Activated naive CD8-positive, alpha-beta T cell (primary cell): ENCODE data around the gene RNF225.
"Not testable (repeated sequence)": the region's sequence is repeated elsewhere in the genome, so short reads cannot be mapped to it uniquely, and the experiment has no call there.

ENCODE experiments used
- H3K27ac Mint-ChIP-seq: one replicate; pipeline ENCODE4 v1.8.0; 2021; ENCODE audit warnings: mixed read lengths
- H3K27me3 Mint-ChIP-seq: one replicate; pipeline ENCODE4 v1.8.0; 2021; ENCODE audit warnings: mixed read lengths
- H3K36me3 Mint-ChIP-seq: one replicate; pipeline ENCODE4 v1.8.0; 2021; ENCODE audit warnings: mixed read lengths
- H3K4me1 Mint-ChIP-seq: one replicate; pipeline ENCODE4 v1.8.0; 2021; ENCODE audit warnings: low read depth, mixed read lengths
- H3K4me3 Mint-ChIP-seq: one replicate; pipeline ENCODE4 v1.8.0; 2021; ENCODE audit warnings: mild to moderate bottlenecking, mixed read lengths
- H3K9me3 Mint-ChIP-seq: one replicate; pipeline ENCODE4 v1.8.0; 2021; ENCODE audit warnings: low read depth, mixed read lengths

Gene RNF225

DNA sequence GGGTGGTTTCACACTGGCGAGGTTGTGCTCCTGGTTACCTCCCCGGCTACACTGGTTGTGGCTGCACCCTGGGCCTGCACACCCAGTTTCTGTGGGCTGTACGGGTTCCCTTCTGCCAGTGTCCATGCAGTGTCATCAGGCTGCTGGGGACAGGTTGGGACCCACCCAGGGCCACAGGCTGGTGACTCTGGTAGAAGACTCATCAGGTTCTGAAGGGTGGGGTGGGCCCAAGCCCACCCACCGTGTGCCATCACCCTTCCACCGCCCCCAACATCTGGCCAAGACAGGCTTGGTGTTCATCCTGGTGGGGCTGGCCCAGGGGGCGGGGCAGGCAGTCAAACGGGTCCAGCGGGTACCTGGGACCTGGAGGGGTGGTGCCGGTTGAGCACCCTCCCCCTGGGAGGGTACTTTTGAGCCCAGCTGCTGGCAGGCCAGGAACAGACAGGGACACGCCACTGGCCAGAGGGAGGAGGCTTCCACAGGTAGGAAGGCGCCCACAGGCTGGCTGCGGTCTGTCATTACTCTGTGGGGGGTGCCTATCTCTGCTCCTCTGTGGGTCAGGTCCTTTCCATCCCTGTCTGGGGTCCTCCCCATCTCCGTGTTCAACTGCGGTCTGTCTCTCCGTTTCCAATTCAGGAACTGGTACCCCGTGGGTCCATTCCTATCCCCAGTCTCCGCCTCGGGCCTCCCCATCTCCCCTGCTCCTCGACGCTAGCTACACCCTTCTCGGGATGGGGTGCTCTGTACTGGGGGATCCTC is at the start of gene RNF225:
TSS of gene RNF225 (plus strand) at position 437 of the 759 bp plus-strand sequence. CDS start 434 bp downstream, outside the sequence.
- H3K36me3 Mint-ChIP-seq, result peaks cover 12% of the 10 kb centered on the region
- peaks cover 26% of the 10 kb centered on the region for H3K4me1 Mint-ChIP-seq
- no peak within 1 kb of the TSS for H3K27ac Mint-ChIP-seq
- no peaks in the 10 kb centered on the region for H3K27me3 Mint-ChIP-seq
- H3K9me3 Mint-ChIP-seq, result no peaks in the 10 kb centered on the region
- H3K4me3 Mint-ChIP-seq, result no peak within 1 kb of the TSS

DNA sequence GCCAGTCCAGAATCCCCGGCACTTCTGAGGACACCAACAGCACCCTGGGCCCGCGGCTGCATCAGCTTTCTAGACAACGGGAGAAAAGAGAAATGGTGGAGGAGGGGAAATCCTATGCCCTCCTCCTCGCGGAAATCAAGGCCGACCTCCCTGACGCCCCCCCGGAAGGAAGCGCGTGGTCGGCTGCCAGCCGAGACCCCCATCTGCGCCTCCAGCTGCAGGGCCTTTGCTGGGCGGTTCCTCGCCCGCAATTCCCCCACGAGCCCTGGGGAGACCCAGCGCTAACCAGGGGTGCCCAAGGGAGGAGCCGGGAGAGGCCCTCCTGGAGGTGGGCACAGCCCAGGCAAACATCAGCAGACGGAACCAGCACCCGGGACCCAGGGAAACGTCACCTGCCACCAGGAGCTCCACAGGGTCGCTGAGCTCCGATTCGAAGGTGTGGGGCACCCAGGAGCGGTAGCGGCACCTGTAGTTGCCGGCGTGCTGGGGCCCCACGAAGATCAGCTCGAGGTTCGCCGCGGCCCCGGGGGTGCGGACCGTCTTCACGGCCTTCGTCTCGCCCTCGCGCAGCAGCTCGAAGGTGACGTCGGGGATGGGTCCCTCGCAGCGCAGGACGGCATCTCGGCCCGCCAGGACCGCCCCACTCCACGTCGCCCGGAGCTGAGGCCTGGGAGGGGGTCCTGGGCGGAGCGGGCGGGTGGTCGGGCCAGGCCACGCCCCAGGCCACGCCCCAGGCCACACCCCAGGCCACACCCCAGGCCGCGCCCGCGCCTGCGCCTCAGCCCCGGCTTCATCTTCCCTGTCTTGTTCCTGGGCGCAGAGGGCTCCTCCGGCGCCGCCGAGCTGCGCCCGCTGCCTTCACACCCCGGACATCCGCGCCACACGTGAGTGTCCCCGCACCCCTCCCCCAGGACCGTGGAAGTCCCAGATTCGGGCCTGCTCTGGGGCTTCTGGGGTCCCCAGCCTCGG is 48.2 kb upstream of the RNF225 start:
- Mint-ChIP-seq H3K9me3 (no peaks in the 10 kb centered on the region), H3K4me1 (peaks cover 32% of the 10 kb centered on the region), H3K4me3 (peak overlapping the region; percentile 96), H3K36me3 (peaks cover 4% of the 10 kb centered on the region), H3K27ac (peak overlapping the region; percentile 88), H3K27me3 (no peaks in the 10 kb centered on the region)

DNA sequence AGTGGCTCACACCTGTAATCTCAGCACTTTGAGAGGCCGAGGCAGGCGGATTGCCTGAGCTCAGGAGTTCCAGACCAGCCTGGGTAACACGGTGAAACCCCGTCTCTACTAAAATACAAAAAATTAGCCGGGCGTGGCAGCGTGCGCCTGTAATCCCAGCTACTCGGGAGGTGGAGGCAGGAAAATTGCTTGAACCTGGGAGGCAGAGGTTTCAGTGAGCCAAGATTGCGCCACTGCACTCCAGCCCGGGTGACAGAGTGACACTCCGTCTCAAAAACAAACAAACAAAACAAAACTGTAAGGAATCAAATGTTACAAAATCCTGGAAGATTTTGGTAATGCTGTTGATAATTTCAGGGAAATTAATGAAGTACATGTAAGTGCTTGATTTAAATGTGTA is 47.4 kb upstream of the RNF225 start:
- not testable (repeated sequence) for H3K27me3 Mint-ChIP-seq, H3K27ac Mint-ChIP-seq, H3K9me3 Mint-ChIP-seq, H3K36me3 Mint-ChIP-seq
- H3K4me3 Mint-ChIP-seq, result peak overlapping the region; percentile 96
- peaks cover 32% of the 10 kb centered on the region for H3K4me1 Mint-ChIP-seq

DNA sequence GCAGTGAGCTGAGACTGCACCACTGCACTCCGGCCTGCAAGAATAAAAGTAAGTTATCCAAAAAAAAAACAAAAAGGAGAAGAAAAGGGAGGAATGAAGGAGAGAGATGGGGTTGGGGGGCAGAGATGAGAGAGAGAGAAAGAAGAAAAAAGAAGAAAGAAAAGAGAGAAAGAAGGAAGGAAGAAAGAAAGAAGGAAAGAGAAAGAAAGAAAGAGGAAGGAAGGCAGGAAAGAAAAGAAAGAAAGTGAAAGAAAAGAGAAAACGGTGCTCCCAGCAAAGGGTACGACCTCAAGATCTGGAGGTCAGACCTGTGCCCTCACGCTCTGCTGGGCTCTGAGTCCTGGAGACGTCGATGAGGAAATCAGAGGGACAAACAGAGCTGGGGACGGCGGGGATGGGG is 45.9 kb upstream of the RNF225 start:
- no peak overlapping the region for H3K27ac Mint-ChIP-seq
- peaks cover 32% of the 10 kb centered on the region for H3K4me1 Mint-ChIP-seq
- no peaks in the 10 kb centered on the region for H3K9me3 Mint-ChIP-seq
- no peaks in the 10 kb centered on the region for H3K27me3 Mint-ChIP-seq
- peaks cover 4% of the 10 kb centered on the region for H3K36me3 Mint-ChIP-seq
- H3K4me3 Mint-ChIP-seq, result peak overlapping the region; percentile 51

DNA sequence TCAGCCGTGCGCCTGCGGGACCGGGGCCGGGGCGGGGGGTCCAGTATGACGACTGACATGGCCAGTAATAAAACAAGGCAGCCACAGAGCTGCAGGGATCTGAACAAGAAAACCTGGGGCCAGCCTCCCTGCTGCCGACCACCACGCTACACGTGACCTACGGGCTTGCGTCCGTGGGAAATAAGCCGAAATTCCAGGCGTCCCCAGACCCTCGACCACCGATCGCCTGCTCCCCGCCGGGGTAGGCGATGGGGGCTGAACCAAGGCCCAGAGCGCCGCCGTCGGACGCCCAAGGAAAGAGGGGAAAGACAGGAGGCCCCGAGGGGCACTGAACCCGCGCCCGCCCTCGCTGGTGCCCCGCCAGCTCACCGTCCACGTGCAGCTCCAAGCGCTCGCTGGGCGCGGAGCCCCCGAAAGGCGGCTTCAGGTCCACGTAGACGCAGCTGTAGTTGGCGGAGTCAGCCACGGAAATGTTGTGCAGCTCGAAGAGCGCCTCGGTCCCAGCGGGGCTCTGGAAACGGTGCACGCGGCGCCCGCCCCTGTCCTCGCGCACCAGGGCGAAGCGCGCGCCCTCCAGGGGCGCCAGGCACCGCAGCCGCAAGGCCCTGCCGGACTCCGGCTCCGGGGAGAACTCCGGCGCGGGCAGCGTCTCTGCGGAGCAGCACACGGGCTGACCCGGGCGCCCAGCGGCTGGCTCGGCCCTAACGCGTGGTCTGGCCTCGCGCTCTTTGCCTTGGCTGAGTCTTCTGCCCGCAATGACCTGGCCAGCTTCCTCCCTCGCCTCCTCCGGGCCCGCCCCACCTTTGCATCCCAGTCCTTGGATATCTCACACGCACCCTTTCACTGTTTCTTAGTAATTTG is 45.2 kb upstream of the RNF225 start:
- Mint-ChIP-seq H3K9me3 (no peaks in the 10 kb centered on the region), H3K4me3 (no peak overlapping the region), H3K27me3 (no peaks in the 10 kb centered on the region), H3K27ac (no peak overlapping the region), H3K4me1 (peaks cover 33% of the 10 kb centered on the region), H3K36me3 (peaks cover 4% of the 10 kb centered on the region)

DNA sequence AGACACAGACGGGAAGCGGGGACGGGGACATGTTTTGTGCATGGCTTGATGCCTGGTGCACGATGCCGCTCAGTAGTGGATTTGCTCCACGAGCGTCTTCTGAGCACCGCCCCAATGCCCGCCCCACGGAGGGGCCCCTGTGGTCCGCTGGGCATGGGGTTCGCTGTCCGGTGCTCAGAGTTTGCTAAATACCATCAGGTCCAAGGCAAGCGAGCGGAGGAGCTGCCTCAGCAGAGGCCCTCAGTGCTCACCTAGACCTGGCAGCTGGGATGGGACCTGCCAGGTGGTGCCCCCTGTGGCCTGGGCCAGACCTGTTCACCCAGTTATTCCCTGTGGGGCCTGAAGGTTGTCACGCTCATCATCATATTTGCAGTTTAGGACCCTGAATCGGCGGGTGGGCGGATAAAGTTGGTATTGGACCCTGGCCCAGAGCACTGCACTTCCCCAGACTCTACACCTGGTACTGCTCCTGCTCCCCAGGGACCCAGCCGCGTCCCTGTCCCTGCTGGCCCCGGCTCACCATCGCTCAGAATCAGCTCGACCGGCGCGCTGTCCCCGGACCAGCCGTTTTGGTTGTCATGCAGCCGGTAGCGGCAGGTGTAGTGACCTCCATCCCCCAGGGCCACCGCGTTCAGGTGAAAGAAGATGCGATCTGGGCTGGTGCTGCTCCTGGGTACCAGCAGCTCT is 44.4 kb upstream of the RNF225 start:
- no peak overlapping the region for H3K27ac Mint-ChIP-seq

DNA sequence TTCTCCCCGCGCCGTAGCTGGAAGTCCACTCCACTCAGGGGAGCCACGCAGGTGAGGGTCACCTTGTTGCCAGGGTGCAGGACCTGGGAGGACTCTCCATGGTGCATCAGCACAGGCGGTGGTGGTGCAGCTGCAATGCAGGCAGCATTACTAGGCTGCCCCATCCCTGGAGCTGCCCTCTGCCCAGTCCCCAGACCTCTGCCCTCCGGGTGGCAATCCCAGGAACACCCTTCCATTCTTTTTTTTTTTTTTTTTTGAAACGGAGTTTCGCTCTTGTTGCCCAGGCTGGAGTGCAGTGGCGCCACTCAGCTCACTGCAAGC is 43.9 kb upstream of the RNF225 start:
- Mint-ChIP-seq H3K4me3 (no peak overlapping the region), H3K27me3 (no peaks in the 10 kb centered on the region), H3K36me3 (peaks cover 4% of the 10 kb centered on the region), H3K27ac (no peak overlapping the region), H3K9me3 (no peaks in the 10 kb centered on the region), H3K4me1 (peaks cover 33% of the 10 kb centered on the region)

More for the DNA sequence above, 44.4 kb upstream of the RNF225 start:
- H3K4me3 Mint-ChIP-seq, result no peak overlapping the region
- H3K4me1 Mint-ChIP-seq, result peaks cover 33% of the 10 kb centered on the region
- no peaks in the 10 kb centered on the region for H3K27me3 Mint-ChIP-seq
- peaks cover 4% of the 10 kb centered on the region for H3K36me3 Mint-ChIP-seq
- no peaks in the 10 kb centered on the region for H3K9me3 Mint-ChIP-seq

DNA sequence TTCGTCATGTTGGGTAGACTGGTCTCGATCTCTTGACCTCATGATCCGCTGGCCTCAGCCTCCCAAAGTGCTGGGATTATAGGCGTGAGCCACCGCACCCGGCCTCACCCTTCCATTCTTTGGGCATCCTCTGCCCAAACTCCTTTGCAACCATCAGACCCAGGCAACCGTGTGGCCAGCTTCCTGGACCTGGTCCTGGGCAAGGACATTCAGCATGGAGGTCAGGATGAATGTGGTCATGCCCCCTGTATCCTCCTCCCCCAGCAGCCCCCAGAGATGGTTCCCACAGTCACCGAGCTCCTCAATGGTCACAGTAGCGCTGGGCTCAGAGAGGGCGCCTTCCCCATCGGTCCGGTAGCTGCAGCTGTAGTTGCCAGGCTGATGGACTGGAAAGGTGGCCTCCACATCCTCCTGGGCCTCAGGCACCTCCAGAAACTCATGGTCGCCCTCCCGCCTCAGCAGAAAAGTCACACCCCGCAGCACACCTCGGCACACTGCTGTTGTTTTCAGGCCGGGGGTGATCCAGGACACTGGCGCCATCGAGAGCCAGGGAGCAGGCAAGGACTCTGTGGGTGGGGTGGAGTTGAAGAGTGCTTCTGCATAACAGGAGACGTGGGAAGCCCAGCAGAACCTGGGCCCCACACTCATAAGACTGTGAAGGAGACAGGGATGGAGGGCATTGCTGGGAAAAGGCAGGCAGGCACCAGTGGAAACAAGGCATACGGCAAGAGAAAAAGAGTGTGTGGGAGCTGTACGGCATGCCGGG is 43.3 kb upstream of the RNF225 start:
- Mint-ChIP-seq H3K27ac (no peak overlapping the region), H3K36me3 (peaks cover 4% of the 10 kb centered on the region), H3K4me1 (peaks cover 30% of the 10 kb centered on the region), H3K4me3 (no peak overlapping the region), H3K27me3 (no peaks in the 10 kb centered on the region), H3K9me3 (no peaks in the 10 kb centered on the region)

DNA sequence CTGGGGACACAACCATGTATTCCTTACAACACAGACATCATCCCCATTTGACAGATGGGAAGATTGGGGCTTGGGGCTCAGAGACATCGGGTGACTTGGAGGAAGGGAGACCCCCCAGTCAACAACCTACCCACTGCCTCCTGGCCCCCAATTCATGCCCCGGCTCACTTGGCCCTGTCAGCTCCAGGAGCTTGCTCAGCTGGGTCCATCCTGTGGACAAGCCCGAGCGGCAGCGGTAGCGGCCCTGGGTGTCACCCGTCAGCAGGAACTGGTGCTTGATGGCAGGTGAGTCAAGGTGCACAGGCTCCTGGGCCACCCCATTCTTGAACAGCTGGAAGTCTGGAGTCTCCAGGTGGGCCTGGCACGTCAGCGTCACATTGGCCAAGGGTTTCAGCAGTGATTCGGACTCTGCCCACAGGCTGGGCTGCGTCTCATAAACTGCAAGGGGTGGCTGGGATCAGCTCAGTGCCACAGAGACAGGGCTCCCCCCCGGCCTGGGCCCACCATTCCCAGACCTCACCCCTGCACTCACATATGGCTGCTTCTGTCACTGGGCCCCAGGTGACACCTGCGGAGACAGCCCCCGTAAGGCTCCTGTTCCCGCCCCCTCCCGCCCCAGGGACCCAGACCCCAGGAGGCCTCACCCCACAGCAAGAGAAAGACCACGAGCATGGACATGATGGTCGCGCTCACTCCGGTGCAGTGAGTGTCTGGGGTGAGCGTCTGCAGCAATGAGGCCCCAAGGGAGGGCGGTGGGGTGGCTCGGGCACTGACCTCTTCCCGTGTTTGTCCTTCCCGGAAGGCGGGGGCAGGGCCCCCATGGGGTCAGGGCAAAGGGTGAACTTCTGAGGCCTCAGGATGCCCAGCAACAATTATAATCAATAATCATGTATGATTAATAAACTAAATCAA is 42.4 kb upstream of the RNF225 start, which contains the start of gene A1BG:
TSS of gene A1BG (minus strand) at position 733 of the 912 bp plus-strand sequence. CDS start at position 678, 55 bp downstream.
- Mint-ChIP-seq H3K4me3 (no peak within 1 kb of the TSS), H3K27ac (no peak within 1 kb of the TSS), H3K4me1 (peaks cover 30% of the 10 kb centered on the region), H3K27me3 (no peaks in the 10 kb centered on the region), H3K9me3 (no peaks in the 10 kb centered on the region), H3K36me3 (peaks cover 4% of the 10 kb centered on the region)

DNA sequence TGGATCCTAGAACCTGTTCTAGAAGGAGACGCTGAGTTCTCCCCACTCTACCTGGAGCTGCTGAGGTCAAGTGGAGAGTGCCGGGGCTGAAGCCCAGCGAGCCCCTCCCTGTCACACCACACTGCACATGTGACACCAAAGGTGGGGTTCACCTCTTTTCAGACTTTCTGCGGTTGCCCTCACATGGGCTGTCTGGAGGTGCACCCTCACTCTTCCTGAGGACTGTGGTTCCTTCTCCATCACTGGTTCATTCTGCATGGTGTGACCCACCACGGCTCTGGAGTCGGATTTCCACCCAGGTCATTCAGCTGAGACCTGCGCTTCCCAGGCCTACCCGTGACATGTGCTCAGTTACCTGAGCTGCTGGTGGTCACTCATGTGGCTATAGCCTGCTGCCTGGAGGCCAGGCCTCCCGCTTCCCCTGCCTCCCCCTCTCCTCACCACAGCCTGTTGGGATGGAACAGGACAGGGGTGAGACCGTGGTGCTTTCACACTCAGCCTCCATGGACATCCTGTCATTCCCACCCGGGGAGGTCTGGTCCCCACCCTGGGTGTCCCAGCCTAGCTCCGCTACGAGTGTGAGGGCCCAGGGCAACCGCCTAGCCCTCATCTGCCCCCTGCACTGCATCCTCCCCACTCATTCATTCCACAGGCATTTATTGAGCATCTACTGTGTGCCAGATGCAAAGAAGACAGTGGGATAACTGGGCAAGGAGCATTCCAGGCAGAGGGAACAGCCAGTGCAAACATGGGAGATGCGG is 41.6 kb upstream of the RNF225 start:
- H3K27ac Mint-ChIP-seq, result no peak overlapping the region
- peaks cover 24% of the 10 kb centered on the region for H3K4me1 Mint-ChIP-seq
- H3K36me3 Mint-ChIP-seq, result peaks cover 4% of the 10 kb centered on the region
- no peaks in the 10 kb centered on the region for H3K27me3 Mint-ChIP-seq
- H3K4me3 Mint-ChIP-seq, result no peak overlapping the region
- H3K9me3 Mint-ChIP-seq, result no peaks in the 10 kb centered on the region

DNA sequence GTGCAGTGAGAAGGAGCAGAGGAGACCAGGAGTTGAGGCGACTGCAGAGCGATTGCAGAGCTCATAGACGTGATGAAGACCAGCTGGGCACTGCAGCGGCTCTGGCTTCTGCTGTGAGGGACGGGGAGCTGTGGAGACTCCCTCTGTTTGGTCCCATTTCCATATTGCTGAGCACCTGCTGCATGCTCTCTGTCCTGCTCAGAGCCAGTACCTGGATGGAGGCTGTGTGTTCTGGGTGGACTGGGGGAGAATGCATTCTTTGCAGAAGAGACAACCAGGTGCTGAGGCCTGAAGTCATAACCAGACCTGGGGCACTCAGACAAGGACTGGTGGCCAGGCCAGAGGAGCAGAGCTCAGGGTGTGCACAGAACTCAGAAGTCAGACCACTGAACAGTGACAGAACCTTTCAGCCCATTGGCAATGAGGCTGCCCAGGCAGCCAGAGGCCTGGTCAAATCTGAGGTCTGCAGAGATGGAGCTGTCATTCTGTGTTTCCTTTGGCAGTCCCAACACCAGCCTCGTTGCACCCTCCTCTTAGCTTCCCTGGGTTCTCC is 40.9 kb upstream of the RNF225 start:
- H3K4me3 Mint-ChIP-seq, result no peak overlapping the region
- H3K27ac Mint-ChIP-seq, result no peak overlapping the region
- peaks cover 2% of the 10 kb centered on the region for H3K36me3 Mint-ChIP-seq
- H3K27me3 Mint-ChIP-seq, result no peaks in the 10 kb centered on the region
- no peaks in the 10 kb centered on the region for H3K9me3 Mint-ChIP-seq
- peaks cover 22% of the 10 kb centered on the region for H3K4me1 Mint-ChIP-seq

DNA sequence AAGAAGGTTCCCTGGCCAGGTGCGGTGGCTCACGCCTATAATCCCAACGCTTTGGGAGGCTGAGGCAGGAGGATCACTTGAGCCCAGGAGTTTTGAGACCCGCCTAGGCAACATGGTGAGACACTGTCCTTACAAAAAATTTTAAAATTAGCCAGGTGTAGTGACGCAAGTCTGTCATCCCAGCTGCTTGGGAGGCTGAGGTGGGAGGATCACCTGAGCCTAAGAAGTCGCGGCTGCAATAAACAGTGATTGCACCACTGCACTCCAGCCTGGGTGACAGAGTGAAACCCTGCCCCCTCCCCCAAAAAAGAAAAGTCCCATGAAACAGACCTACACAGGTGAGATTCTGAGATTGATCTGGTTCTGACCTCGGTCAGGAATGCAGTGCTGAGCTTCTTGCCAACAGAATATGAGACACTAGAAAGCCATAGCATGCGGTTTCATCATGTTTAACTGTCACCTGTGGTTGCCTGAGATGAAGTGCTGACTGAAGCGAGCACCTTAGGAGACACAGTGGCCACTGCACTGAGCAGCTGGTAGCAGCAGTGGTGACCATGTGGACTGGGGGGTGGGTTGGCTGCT is 40.1 kb upstream of the RNF225 start:
- H3K27me3 Mint-ChIP-seq, result no peaks in the 10 kb centered on the region
- H3K4me1 Mint-ChIP-seq, result peaks cover 22% of the 10 kb centered on the region
- H3K36me3 Mint-ChIP-seq, result no peaks in the 10 kb centered on the region
- no peak overlapping the region for H3K27ac Mint-ChIP-seq
- no peaks in the 10 kb centered on the region for H3K9me3 Mint-ChIP-seq
- peak overlapping the region; percentile 66 for H3K4me3 Mint-ChIP-seq
